GM18498 (cell line): ENCODE measurements around the gene ATXN2.
"Not testable (repeated sequence)": the region's sequence is repeated elsewhere in the genome, so short reads cannot be mapped to it uniquely, and the experiment has no call there.

Experiments
- ATAC-seq: cut with Tn5 transposase; IDR thresholded peaks from one replicate; pipeline ENCODE4 v1.9.1; 2021; ENCODE audit warnings: mild to moderate bottlenecking, moderate library complexity; ENCODE audit not compliant: unreplicated experiment

Gene ATXN2

DNA sequence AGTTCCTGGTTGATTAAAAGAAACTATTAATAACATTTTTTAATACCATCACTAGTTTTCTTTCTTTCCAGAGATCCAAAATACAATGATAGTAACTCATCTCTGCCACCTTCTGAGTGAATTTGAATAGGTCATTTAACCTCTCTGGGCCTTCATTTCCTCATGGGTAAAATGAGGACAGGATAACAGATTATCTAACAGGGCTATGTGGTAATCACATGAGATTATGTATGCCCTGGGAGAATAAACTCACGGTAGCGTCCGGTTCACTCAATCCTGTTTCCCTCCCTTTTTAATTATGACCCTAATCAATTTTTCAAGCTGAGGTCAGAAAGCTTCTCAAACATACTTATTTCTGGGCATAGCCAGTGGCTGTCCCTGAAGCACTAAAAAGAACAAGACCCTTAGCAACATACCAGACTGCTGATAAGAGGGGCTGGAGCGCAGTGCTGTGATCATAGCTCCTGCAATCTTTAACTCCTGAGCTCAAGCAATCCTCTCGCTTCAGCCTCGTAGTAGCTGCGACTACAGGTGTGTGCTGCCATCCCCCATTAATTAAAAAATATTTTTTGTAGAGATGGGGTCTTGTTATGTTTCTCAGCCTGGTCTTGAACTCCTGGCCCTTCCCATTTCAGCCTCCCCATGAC lies 24.2 kb downstream of the ATXN2 start:
- no peak for ATAC-seq

GRCh38 chr12:111573476-111573875 lies 25.6 kb downstream of the ATXN2 start:
- ATAC-seq, result no peak

DNA sequence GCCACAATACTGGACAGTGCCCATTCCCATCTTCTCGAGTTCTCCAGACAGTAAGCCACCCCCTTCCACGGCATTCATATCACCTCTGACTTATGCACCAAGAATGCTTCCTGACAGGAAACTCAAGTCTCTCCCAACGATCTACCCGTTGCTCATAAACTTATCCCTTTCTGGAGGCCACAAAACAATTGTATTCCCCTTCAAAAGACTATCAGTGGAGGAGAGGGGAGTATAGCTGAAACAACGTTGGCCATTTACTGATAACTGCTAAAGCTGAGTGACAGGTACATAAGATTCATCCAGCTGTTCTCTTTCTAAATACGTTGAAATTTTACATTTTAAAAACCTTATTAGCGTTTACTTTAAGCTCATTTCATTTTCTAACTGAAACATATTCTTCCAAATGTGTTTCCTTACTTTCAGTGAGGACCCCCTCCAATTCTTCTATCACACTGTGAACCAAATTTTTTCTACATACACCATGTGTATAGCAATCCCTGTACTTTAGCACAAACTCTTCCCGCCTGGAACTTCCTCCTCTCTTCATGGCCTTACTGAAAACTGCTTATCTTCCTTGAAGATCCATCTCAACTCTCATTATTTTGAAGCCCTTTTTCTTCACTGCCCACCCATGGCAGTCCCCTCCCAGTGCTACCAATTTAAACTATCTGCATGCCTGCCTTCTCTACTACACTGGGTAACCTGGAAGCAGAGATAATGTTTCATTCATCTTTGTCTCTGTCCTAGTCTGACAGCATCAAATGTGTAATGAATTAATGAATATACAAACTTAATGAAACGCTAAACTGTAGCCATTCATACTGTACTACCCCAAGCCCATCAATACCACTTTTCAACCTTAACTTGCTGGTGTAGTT lies 28.8 kb downstream of the ATXN2 start:
- no peak for ATAC-seq

DNA sequence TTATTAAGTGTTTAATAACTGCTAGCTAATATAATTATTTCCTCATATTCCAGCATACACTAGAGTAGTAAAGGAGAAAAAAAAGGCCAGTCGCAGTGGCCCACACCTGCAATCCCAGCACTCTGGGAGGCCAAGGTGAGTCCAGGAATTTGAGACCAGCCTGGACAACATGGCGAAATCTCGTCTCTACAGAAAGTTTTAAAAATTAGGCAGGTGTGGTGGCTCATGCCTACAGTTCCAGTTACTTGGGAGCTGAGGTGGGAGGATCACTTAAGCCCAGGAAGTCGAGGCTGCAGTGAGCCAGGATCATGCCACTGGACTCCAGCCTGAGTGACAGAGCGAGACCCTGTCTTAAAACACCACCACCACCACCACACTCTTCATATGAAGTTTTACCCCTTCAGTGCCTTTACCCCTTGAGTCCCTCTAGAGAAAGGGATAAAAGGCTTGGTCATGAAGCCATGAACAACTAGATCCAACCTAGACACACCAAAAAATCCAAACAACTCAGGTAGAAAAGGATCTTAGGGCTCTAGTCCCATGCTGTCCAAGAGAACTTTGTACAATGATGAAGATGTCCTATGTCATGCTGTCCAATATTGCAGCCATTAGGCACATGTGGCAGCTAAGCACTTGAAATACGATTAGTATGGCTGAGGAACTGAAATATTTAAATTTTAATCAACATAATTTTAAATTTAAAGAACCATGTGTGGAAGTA lies 29.6 kb downstream of the ATXN2 start:
- ATAC-seq, result no peak

DNA sequence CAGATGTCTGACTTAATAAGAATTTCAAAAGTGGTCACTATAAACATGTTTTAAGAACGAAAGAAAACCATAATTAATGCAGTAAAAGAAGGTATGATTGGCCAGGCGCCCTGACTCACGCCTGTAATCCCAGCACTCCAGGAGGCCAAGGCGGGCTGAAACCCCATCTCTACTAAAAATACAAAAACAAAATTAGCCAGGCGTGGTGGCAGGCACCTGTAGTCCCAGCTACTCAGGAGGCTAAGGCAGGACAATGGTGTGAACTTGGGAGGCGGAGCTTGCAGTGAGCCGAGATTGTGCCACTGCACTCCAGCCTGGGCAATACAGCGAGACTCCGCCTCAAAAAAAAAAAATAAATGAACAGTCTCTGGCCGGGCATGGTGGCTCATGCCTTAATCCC lies 38.3 kb downstream of the ATXN2 start:
- not testable (repeated sequence) for ATAC-seq

GRCh38 chr12:111558107-111558376 lies 41.1 kb downstream of the ATXN2 start:
- no peak for ATAC-seq

DNA sequence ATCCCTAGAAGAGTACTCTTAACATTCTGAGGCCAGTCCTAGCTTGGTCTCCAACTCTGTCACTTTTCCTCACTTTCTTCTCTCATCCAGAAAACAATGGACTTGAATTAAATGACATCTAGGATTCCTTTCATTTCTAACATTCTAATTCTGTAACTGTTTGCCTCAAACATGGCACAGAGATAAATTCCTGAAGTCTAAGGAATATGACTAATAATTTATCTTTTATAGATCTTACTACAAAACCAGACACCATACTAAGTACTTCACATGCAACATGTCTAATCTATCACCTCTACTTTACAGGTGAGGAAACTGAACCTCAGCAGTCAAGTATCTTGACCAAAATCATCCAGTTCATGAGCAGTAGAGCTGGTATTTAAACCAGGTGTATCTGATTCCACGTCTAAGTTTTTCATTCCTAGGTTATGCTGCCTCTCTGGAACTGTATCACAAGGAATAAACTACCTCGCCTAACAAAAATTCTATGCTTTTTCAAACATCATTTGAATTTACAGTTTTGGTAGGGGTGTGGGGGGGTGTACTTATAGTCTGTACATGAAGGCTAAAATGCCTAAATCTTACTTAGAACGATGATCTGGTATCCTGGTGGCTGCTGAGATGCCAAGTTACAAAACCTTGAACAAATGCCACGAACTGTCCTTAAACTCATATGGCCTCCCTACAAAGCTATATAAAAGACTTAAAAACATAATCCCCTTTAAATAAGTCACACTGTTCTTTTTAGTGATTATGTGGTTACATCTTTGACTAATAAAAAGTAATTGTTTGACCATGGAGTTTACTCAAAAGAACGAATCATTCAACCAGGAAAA lies 41.6 kb downstream of the ATXN2 start:
- ATAC-seq, result no peak

DNA sequence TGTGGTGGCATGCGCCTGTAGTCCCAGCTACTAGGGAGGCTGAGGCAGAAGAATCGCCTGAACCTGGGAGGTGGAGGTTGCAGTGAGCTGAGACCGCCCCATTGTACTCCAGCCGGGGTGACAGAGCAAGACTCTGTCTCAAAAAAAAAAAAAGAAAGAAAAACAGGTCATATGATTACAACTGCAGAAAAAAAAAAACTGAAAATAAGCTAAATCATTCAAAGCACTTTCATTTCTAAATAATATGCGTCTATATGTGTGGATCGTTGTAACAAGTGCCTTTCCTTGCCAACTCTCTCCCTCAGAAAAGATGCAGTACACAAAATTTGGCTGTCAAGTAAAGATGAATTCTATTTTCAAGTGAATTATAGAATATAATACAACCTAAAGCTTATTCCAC lies 42.4 kb downstream of the ATXN2 start:
- ATAC-seq, result no peak

DNA sequence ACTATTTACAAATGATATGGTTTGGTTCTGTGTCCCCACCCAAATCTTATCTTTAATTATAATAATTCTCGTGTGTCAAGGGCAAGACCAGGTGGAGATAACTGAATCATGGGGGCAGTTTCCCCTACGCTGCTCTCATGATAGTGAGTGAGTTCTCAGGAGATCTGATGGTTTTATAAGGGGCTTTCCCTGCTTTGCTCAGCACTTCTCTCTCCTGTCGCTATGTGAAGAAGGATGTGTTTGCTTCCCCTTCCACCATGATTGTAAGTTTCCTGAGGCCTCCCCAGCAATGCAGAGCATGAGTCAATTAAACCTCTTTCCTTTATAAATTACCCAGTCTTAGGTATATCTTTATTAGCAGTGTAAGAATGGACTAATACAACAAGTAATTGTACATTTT lies 43.8 kb downstream of the ATXN2 start:
- not testable (repeated sequence) for ATAC-seq

GRCh38 chr12:111546758-111547383 lies 52.2 kb downstream of the ATXN2 start:
- ATAC-seq, result no peak

GRCh38 chr12:111546171-111546570 lies 52.9 kb downstream of the ATXN2 start:
- no peak for ATAC-seq

- ATAC-seq, result no peak
Observed at GRCh38 chr12:111544032-111544431, 55.1 kb downstream of the ATXN2 start.

DNA sequence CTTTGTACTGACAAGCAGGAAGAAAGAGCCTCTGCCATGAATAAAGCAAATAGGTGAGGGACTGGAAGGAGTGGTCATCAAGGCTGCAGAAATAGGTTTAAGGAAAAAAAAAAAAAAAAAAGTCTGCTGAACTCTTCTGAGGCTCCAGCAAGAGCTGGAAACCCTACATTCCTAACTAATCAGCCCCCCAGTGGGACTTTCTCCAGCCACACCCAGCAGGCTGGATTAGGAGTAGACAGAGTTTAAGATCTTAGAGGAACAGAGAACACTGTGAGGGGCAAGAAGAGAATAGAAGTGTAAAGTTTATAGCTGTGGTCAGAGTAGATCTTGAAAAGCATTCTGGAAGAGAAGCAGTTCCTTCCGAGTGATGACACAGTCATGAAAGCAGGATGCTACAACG lies 66.4 kb downstream of the ATXN2 start:
- no peak for ATAC-seq

- peak; percentile 56 for ATAC-seq
Observed at GRCh38 chr12:111529424-111530368, 69.4 kb downstream of the ATXN2 start.

- ATAC-seq, result no peak
Observed at GRCh38 chr12:111523587-111524167, 75.4 kb downstream of the ATXN2 start.

- ATAC-seq, result no peak
Observed at GRCh38 chr12:111521801-111522200, 77.3 kb downstream of the ATXN2 start.

GRCh38 chr12:111519937-111520336 lies 79.2 kb downstream of the ATXN2 start:
- no peak for ATAC-seq

- no peak for ATAC-seq
Observed at GRCh38 chr12:111519083-111519482, 80.0 kb downstream of the ATXN2 start.

GRCh38 chr12:111507719-111508118 lies 91.4 kb downstream of the ATXN2 start:
- not testable (repeated sequence) for ATAC-seq
